IPS-15b (cell line): ENCODE measurements around the gene METTL2A.
"Not testable (repeated sequence)": the region's sequence is repeated elsewhere in the genome, so short reads cannot be mapped to it uniquely, and the experiment has no call there.

Source experiments
- H3K27me3 ChIP-seq: one replicate; pipeline ENCODE4 v1.6.1; 2013; ENCODE audit warnings: low read length; ENCODE audit not compliant: control insufficient read depth, insufficient read depth
- H3K36me3 ChIP-seq: one replicate; pipeline ENCODE4 v1.6.1; 2013; ENCODE audit warnings: low read length; ENCODE audit not compliant: control insufficient read depth, insufficient read depth
- H3K4me1 ChIP-seq: one replicate; pipeline ENCODE4 v1.6.1; 2013; ENCODE audit warnings: mild to moderate bottlenecking, low read length; ENCODE audit not compliant: control insufficient read depth, insufficient read depth
- H3K4me3 ChIP-seq: one replicate; pipeline ENCODE4 v1.5.1; 2013; ENCODE audit warnings: low read depth, low read length
- H3K9ac ChIP-seq: one replicate; pipeline ENCODE4 v1.6.1; 2013; ENCODE audit warnings: low read depth, mild to moderate bottlenecking, low read length
- H3K9me3 ChIP-seq: one replicate; pipeline ENCODE4 v1.6.1; 2013; ENCODE audit warnings: mild to moderate bottlenecking, low read length; ENCODE audit not compliant: control insufficient read depth, insufficient read depth

METTL2A gene

GRCh38 chr17:62423647-62424461 is at the start of gene METTL2A:
Gene METTL2A, plus strand, starts transcription at chr17:62423897. Its CDS starts 6 bp downstream, at chr17:62423903.
- H3K9ac ChIP-seq = peak within 1 kb of the TSS; percentile 62
- not testable (repeated sequence) for H3K27me3 ChIP-seq, H3K4me1 ChIP-seq, H3K36me3 ChIP-seq, H3K9me3 ChIP-seq
- H3K4me3 ChIP-seq = peak within 1 kb of the TSS; percentile 80

GRCh38 chr17:62380253-62380652 is 43.4 kb upstream of the METTL2A start, which contains the start of gene EFCAB3:
Gene EFCAB3, plus strand, starts transcription at chr17:62380553. Its CDS starts 2,427 bp downstream, at chr17:62382980.
- Histone ChIP-seq H3K4me1 (no peaks in the 10 kb centered on the region), H3K9me3 (no peaks in the 10 kb centered on the region), H3K9ac (no peak within 1 kb of the TSS), H3K4me3 (no peak within 1 kb of the TSS), H3K36me3 (no peaks in the 10 kb centered on the region), H3K27me3 (no peaks in the 10 kb centered on the region)

GRCh38 chr17:62381561-62381960 is 42.1 kb upstream of the METTL2A start:
- Histone ChIP-seq H3K9me3 (no peaks in the 10 kb centered on the region), H3K36me3 (no peaks in the 10 kb centered on the region), H3K9ac (no peak overlapping the region), H3K4me1 (no peaks in the 10 kb centered on the region), H3K27me3 (no peaks in the 10 kb centered on the region), H3K4me3 (no peak overlapping the region)

GRCh38 chr17:62388856-62389255 is 34.8 kb upstream of the METTL2A start:
- H3K9me3 ChIP-seq = no peaks in the 10 kb centered on the region
- no peaks in the 10 kb centered on the region for H3K4me1 ChIP-seq
- H3K9ac ChIP-seq = no peak overlapping the region
- H3K27me3 ChIP-seq = no peaks in the 10 kb centered on the region
- no peak overlapping the region for H3K4me3 ChIP-seq
- H3K36me3 ChIP-seq = no peaks in the 10 kb centered on the region

GRCh38 chr17:62392908-62393307 is 30.8 kb upstream of the METTL2A start:
- H3K4me3 ChIP-seq = no peak overlapping the region
- no peaks in the 10 kb centered on the region for H3K27me3 ChIP-seq
- H3K9me3 ChIP-seq = no peaks in the 10 kb centered on the region
- H3K4me1 ChIP-seq = no peaks in the 10 kb centered on the region
- no peaks in the 10 kb centered on the region for H3K36me3 ChIP-seq
- no peak overlapping the region for H3K9ac ChIP-seq

- no peaks in the 10 kb centered on the region for H3K4me1 ChIP-seq
- no peaks in the 10 kb centered on the region for H3K9me3 ChIP-seq
- no peak overlapping the region for H3K4me3 ChIP-seq
- H3K36me3 ChIP-seq = no peaks in the 10 kb centered on the region
- no peaks in the 10 kb centered on the region for H3K27me3 ChIP-seq
- H3K9ac ChIP-seq = no peak overlapping the region
These were observed 24.8 kb upstream of the METTL2A start for GRCh38 chr17:62398891-62399290.

GRCh38 chr17:62405451-62405850 is 18.2 kb upstream of the METTL2A start:
- Histone ChIP-seq H3K9ac (no peak overlapping the region), H3K4me1 (peaks cover 7% of the 10 kb centered on the region), H3K9me3 (no peaks in the 10 kb centered on the region), H3K36me3 (no peaks in the 10 kb centered on the region), H3K4me3 (no peak overlapping the region), H3K27me3 (no peaks in the 10 kb centered on the region)

- H3K27me3 ChIP-seq, H3K9ac ChIP-seq, H3K4me1 ChIP-seq, H3K36me3 ChIP-seq, H3K9me3 ChIP-seq, H3K4me3 ChIP-seq: not testable (repeated sequence)
These were observed 10.6 kb upstream of the METTL2A start for GRCh38 chr17:62413090-62413489.

GRCh38 chr17:62426214-62426613 is 2.5 kb downstream of the METTL2A start:
- not testable (repeated sequence) for H3K27me3 ChIP-seq, H3K4me1 ChIP-seq, H3K9ac ChIP-seq, H3K36me3 ChIP-seq, H3K9me3 ChIP-seq, H3K4me3 ChIP-seq

GRCh38 chr17:62435251-62435650 is 11.6 kb downstream of the METTL2A start:
- H3K9ac ChIP-seq, H3K9me3 ChIP-seq, H3K4me3 ChIP-seq, H3K27me3 ChIP-seq, H3K36me3 ChIP-seq, H3K4me1 ChIP-seq: not testable (repeated sequence)

GRCh38 chr17:62441181-62441580 is 17.5 kb downstream of the METTL2A start:
- not testable (repeated sequence) for H3K4me3 ChIP-seq, H3K27me3 ChIP-seq, H3K9ac ChIP-seq, H3K4me1 ChIP-seq, H3K9me3 ChIP-seq
- H3K36me3 ChIP-seq = peaks cover 17% of the 10 kb centered on the region

- H3K27me3 ChIP-seq = no peaks in the 10 kb centered on the region
- H3K36me3 ChIP-seq = peaks cover 20% of the 10 kb centered on the region
- no peak overlapping the region for H3K4me3 ChIP-seq
- H3K4me1 ChIP-seq = no peaks in the 10 kb centered on the region
- H3K9ac ChIP-seq = no peak overlapping the region
- no peaks in the 10 kb centered on the region for H3K9me3 ChIP-seq
These were observed 20.4 kb downstream of the METTL2A start for GRCh38 chr17:62444063-62444462.
